ENCODE results near the gene TRMT5.

Gene TRMT5

GRCh38 chr14:60980811-60981632 lies at the start of gene TRMT5, which contains the start of gene SLC38A6:
TSS of gene TRMT5 (minus strand) at chr14:60981079. CDS start at chr14:60980973, 106 bp downstream.
TSS of gene SLC38A6 (plus strand) at chr14:60981245. CDS start at chr14:60981278, 33 bp downstream.
- DNase-seq: peak; percentile 52 to 97 (median 91)

- no peak for DNase-seq
Observed at GRCh38 chr14:61026526-61026925, 45.6 kb upstream of the TRMT5 start.

- DNase-seq: peak in 34 of 56 donors; percentile 0 to 63 (median 14)
Observed at GRCh38 chr14:61025251-61026223, 44.7 kb upstream of the TRMT5 start.

- DNase-seq: no peak
Observed at GRCh38 chr14:61019537-61019936, 38.7 kb upstream of the TRMT5 start.

GRCh38 chr14:61003571-61003970 lies 22.7 kb upstream of the TRMT5 start:
- no peak for DNase-seq

GRCh38 chr14:60999536-60999935 lies 18.7 kb upstream of the TRMT5 start:
- DNase-seq: no peak

GRCh38 chr14:60998617-60999016 lies 17.7 kb upstream of the TRMT5 start:
- DNase-seq: no peak

- DNase-seq: no peak
Observed at GRCh38 chr14:60989599-60989998, 8.7 kb upstream of the TRMT5 start.

- no peak for DNase-seq
Observed at GRCh38 chr14:60986500-60986899, 5.6 kb upstream of the TRMT5 start.

- no peak for DNase-seq
Observed at GRCh38 chr14:60984196-60984595, 3.3 kb upstream of the TRMT5 start.

GRCh38 chr14:60981633-60982455 lies 965 bp upstream of the TRMT5 start:
- DNase-seq: peak in 3 of 56 donors; percentile 2 to 34 (median 27)

- no peak for DNase-seq
Observed at GRCh38 chr14:60977847-60978246, 3.0 kb downstream of the TRMT5 start.

- no peak for DNase-seq
Observed at GRCh38 chr14:60975551-60975950, 5.3 kb downstream of the TRMT5 start.

- no peak for DNase-seq
Observed at GRCh38 chr14:60974090-60974651, 6.7 kb downstream of the TRMT5 start.

- DNase-seq: no peak
Observed at GRCh38 chr14:60973070-60973469, 7.8 kb downstream of the TRMT5 start.

- no peak for DNase-seq
Observed at GRCh38 chr14:60972295-60972694, 8.6 kb downstream of the TRMT5 start.

GRCh38 chr14:60971271-60971670 lies 9.6 kb downstream of the TRMT5 start:
- no peak for DNase-seq

GRCh38 chr14:60970146-60970545 lies 10.7 kb downstream of the TRMT5 start:
- DNase-seq: no peak

GRCh38 chr14:60968671-60969070 lies 12.2 kb downstream of the TRMT5 start:
- DNase-seq: no peak

GRCh38 chr14:60968099-60968498 lies 12.8 kb downstream of the TRMT5 start:
- DNase-seq: no peak

- DNase-seq: no peak
Observed at GRCh38 chr14:60965402-60965801, 15.5 kb downstream of the TRMT5 start.
